H9 (cell line): ENCODE measurements around the gene KCNJ15. TPM values are rescaled to one million over a fixed set of nuclear protein-coding genes. Genes with fewer than 3 reads are reported as not detected.

ENCODE experiments used
- DNase-seq: peaks from one replicate; pipeline ENCODE4 v3.0.0-alpha.2; 2017
- H2AFZ ChIP-seq: one replicate; pipeline ENCODE4 v1.6.1; 2013; ENCODE audit warnings: mild to moderate bottlenecking, low read length, control low read depth, moderate library complexity
- H2AK5ac ChIP-seq: 2 replicates; pipeline ENCODE4 v1.6.1; 2013; ENCODE audit warnings: low read length, control low read depth, mixed read lengths; ENCODE audit not compliant: insufficient read length
- H2BK120ac ChIP-seq: one replicate; pipeline ENCODE4 v1.6.1; 2013; ENCODE audit warnings: low read depth, mild to moderate bottlenecking, low read length, control low read depth, inconsistent platforms; ENCODE audit not compliant: poor library complexity, severe bottlenecking
- H2BK12ac ChIP-seq: 2 replicates; pipeline ENCODE4 v1.6.1; 2013; ENCODE audit warnings: low read length, control low read depth, mixed read lengths, low read depth; ENCODE audit not compliant: insufficient read length
- H2BK15ac ChIP-seq: 2 replicates; pipeline ENCODE4 v1.6.1; 2013; ENCODE audit warnings: low read depth, low read length, control low read depth
- H2BK20ac ChIP-seq: one replicate; pipeline ENCODE4 v1.6.1; 2013; ENCODE audit warnings: low read depth, mild to moderate bottlenecking, low read length, control low read depth, inconsistent platforms; ENCODE audit not compliant: poor library complexity, severe bottlenecking
- H2BK5ac ChIP-seq: 2 replicates; pipeline ENCODE4 v1.6.1; 2013; ENCODE audit warnings: low read length, control low read depth, mixed read lengths; ENCODE audit not compliant: insufficient read length
- H3K14ac ChIP-seq: 2 replicates; pipeline ENCODE4 v1.6.1; 2013; ENCODE audit warnings: low read length, control low read depth; ENCODE audit not compliant: insufficient read depth
- H3K18ac ChIP-seq: 2 replicates; pipeline ENCODE4 v1.6.1; 2013; ENCODE audit warnings: low read depth, mild to moderate bottlenecking, mixed read lengths, low read length, control low read depth; ENCODE audit not compliant: insufficient read length
- H3K23ac ChIP-seq: 2 replicates; pipeline ENCODE4 v1.6.1; 2013; ENCODE audit warnings: low read length, control low read depth, mixed read lengths, low read depth; ENCODE audit not compliant: insufficient read length
- H3K23me2 ChIP-seq: 2 replicates; pipeline ENCODE4 v1.6.1; 2013; ENCODE audit warnings: low read depth, mild to moderate bottlenecking, mixed read lengths, low read length, control low read depth; ENCODE audit not compliant: insufficient read length, poor library complexity, severe bottlenecking
- H3K27ac ChIP-seq: 2 replicates; pipeline ENCODE4 v1.5.1; 2013; ENCODE audit warnings: low read length, control low read depth, mixed read lengths, low read depth; ENCODE audit not compliant: insufficient read length
- H3K27me3 ChIP-seq: 2 replicates; pipeline ENCODE4 v1.6.1; 2013; ENCODE audit warnings: low read length, control low read depth, inconsistent platforms; ENCODE audit not compliant: insufficient read depth
- H3K4ac ChIP-seq: 2 replicates; pipeline ENCODE4 v1.6.1; 2013; ENCODE audit warnings: low read depth, mild to moderate bottlenecking, control low read depth, inconsistent platforms, low read length, moderate library complexity
- H3K4me1 ChIP-seq: 2 replicates; pipeline ENCODE4 v1.6.1; 2013; ENCODE audit warnings: low read length, control low read depth, inconsistent platforms; ENCODE audit not compliant: insufficient read depth
- H3K4me2 ChIP-seq: 2 replicates; pipeline ENCODE4 v1.6.1; 2013; ENCODE audit warnings: low read length, control low read depth, mixed read lengths; ENCODE audit not compliant: insufficient read length, insufficient read depth
- H3K56ac ChIP-seq: 2 replicates; pipeline ENCODE4 v1.6.1; 2013; ENCODE audit warnings: low read depth, mild to moderate bottlenecking, mixed read lengths, low read length, control low read depth; ENCODE audit not compliant: insufficient read length
- H3K79me1 ChIP-seq: 2 replicates; pipeline ENCODE4 v1.6.1; 2013; ENCODE audit warnings: low read depth, mild to moderate bottlenecking, moderate library complexity, low read length, control low read depth, inconsistent platforms; ENCODE audit not compliant: insufficient read depth, poor library complexity, severe bottlenecking
- H3K79me2 ChIP-seq: 2 replicates; pipeline ENCODE4 v1.6.1; 2013; ENCODE audit warnings: low read length, control low read depth, inconsistent platforms; ENCODE audit not compliant: insufficient read depth
- H3K9ac ChIP-seq: 2 replicates; pipeline ENCODE4 v1.6.1; 2013; ENCODE audit warnings: low read length, control low read depth, mixed read lengths; ENCODE audit not compliant: insufficient read length; ENCODE audit errors: extremely low read depth
- H3K9me3 ChIP-seq: one replicate; pipeline ENCODE4 v1.6.1; 2013; ENCODE audit warnings: low read depth, low read length, inconsistent platforms; ENCODE audit not compliant: control insufficient read depth
- H3T11ph ChIP-seq: one replicate; pipeline ENCODE4 v1.6.1; 2013; ENCODE audit warnings: mild to moderate bottlenecking, low read length, control low read depth, inconsistent platforms
- H4K20me1 ChIP-seq: one replicate; pipeline ENCODE4 v1.6.1; 2013; ENCODE audit not compliant: control insufficient read depth, insufficient read length, insufficient read depth
- H4K5ac ChIP-seq: 2 replicates; pipeline ENCODE4 v1.6.1; 2013; ENCODE audit warnings: low read depth, mild to moderate bottlenecking, mixed read lengths, low read length, control low read depth; ENCODE audit not compliant: insufficient read length
- H4K8ac ChIP-seq: replicated peaks from 2 replicates; pipeline ENCODE4 v1.6.1; 2013; ENCODE audit warnings: low read length, control low read depth, mixed read lengths, low read depth; ENCODE audit not compliant: insufficient read length
- H4K91ac ChIP-seq: 2 replicates; pipeline ENCODE4 v1.6.1; 2013; ENCODE audit warnings: low read depth, mild to moderate bottlenecking, moderate library complexity, mixed read lengths, low read length, control low read depth; ENCODE audit not compliant: insufficient read length
- H3K27ac Mint-ChIP-seq, 3 experiments: 2 replicates in 2 of 3; 3 replicates in 1 of 3; pipeline ENCODE4 v1.8.0; 2020 to 2021; ENCODE audit warnings: mixed read lengths in 3 of 3, mild to moderate bottlenecking in 1 of 3, moderate library complexity in 1 of 3
- H3K27me3 Mint-ChIP-seq: 2 replicates; pipeline ENCODE4 v1.8.0; 2021; ENCODE audit warnings: low read depth, mild to moderate bottlenecking, moderate library complexity, mixed read lengths
- H3K36me3 Mint-ChIP-seq, 3 experiments: 2 replicates in 2 of 3; 3 replicates in 1 of 3; pipeline ENCODE4 v1.8.0; 2020 to 2021; ENCODE audit warnings: low read depth in 3 of 3, mixed read lengths in 3 of 3; ENCODE audit not compliant: insufficient read depth in 1 of 3
- H3K4me1 Mint-ChIP-seq, 2 experiments: 2 replicates each; pipeline ENCODE4 v1.8.0; 2020; ENCODE audit warnings: mixed read lengths in 2 of 2
- H3K4me3 Mint-ChIP-seq, 2 experiments: 2 replicates in 1 of 2; 3 replicates in 1 of 2; pipeline ENCODE4 v1.8.0; 2020 to 2021; ENCODE audit warnings: mild to moderate bottlenecking in 2 of 2, mixed read lengths in 2 of 2, moderate library complexity in 1 of 2
- H3K9me3 Mint-ChIP-seq, 2 experiments: 2 replicates in 1 of 2; 3 replicates in 1 of 2; pipeline ENCODE4 v1.8.0; 2020; ENCODE audit warnings: mild to moderate bottlenecking in 2 of 2, mixed read lengths in 2 of 2, moderate library complexity in 1 of 2
- WGBS: extraction: QIAGEN DNeasy Blood & Tissue Kit; methylation state at CpG from one replicate; pipeline ENCODE4 v1.1.7; 2013; ENCODE audit warnings: missing lambda C conversion rate, low lambda C conversion rate, mixed read lengths; ENCODE audit not compliant: insufficient read length; ENCODE audit errors: extremely low coverage; 5-methylcytosine and 5-hydroxymethylcytosine counted together
- total RNA-seq: library from RNA; stranded (reverse); gene quantifications from 2 replicates; pipeline ENCODE4 v1.2.1, GENCODE V29; 2021
- TF ChIP-seq, protein P1 (sequence below): fragments of 200-600 bp; sonication (generic); conservative IDR thresholded peaks from 3 replicates; pipeline ENCODE4 v1.8.0; 2021; ENCODE audit warnings: antibody characterized with exemption, mild to moderate bottlenecking

Gene KCNJ15
- total RNA-seq, 1 experiment from 2014 or later = not detected

DNA sequence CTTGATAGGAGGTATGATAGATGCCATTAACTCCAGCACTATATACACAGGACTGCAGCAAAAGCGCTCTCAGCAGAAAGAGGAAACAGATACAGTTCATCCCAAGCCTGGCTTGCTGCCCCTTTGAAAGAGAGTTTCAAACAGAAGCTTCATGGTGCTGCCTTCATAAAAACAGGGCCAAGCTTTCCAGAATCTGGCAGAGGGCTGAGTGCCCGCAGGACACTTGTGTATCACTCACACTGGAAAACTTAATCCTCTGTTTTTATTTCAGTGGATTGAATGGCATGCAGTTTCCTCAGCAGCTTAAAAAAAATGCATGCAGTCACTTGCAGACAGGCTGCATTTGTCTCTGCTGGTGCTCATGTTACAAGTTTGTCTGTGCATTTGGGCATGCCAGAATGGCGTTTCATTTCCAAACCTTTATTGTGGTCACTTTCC, 40.4 kb downstream of the KCNJ15 start:
- no peaks in the 10 kb centered on the region for H4K20me1 ChIP-seq
- H3K27ac ChIP-seq = no peak overlapping the region
- no peak overlapping the region for H4K91ac ChIP-seq
- WGBS = no CpG with 5 or more reads among the region's 3 CpGs
- no peak for DNase-seq
- TF ChIP-seq, protein P1, sequence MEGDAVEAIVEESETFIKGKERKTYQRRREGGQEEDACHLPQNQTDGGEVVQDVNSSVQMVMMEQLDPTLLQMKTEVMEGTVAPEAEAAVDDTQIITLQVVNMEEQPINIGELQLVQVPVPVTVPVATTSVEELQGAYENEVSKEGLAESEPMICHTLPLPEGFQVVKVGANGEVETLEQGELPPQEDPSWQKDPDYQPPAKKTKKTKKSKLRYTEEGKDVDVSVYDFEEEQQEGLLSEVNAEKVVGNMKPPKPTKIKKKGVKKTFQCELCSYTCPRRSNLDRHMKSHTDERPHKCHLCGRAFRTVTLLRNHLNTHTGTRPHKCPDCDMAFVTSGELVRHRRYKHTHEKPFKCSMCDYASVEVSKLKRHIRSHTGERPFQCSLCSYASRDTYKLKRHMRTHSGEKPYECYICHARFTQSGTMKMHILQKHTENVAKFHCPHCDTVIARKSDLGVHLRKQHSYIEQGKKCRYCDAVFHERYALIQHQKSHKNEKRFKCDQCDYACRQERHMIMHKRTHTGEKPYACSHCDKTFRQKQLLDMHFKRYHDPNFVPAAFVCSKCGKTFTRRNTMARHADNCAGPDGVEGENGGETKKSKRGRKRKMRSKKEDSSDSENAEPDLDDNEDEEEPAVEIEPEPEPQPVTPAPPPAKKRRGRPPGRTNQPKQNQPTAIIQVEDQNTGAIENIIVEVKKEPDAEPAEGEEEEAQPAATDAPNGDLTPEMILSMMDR = no peak
- H4K8ac ChIP-seq = no peak overlapping the region
- no peaks in the 10 kb centered on the region; the same call in none of the 2 replicates for H3K27me3 Mint-ChIP-seq
- no peaks in the 10 kb centered on the region for H3K36me3 Mint-ChIP-seq
- no peak overlapping the region for H3K9ac ChIP-seq
- H3K79me1 ChIP-seq = no peaks in the 10 kb centered on the region
- no peak overlapping the region for H3K27ac Mint-ChIP-seq
- H3K9me3 ChIP-seq = no peaks in the 10 kb centered on the region
- H3K4ac ChIP-seq = no peak overlapping the region
- no peaks in the 10 kb centered on the region for H3K9me3 Mint-ChIP-seq
- H3K27me3 ChIP-seq = no peaks in the 10 kb centered on the region; the same call in 1 of the 2 replicates
- no peak overlapping the region for H2AK5ac ChIP-seq
- H3K79me2 ChIP-seq = no peaks in the 10 kb centered on the region
- H2BK5ac ChIP-seq = no peak overlapping the region
- H3K4me2 ChIP-seq = no peak overlapping the region
- no peak overlapping the region for H3K14ac ChIP-seq
- no peak overlapping the region for H2BK12ac ChIP-seq
- no peak overlapping the region for H2BK20ac ChIP-seq
- H3K18ac ChIP-seq = no peak overlapping the region
- H4K5ac ChIP-seq = no peak overlapping the region
- H2BK15ac ChIP-seq = no peak overlapping the region
- H3K56ac ChIP-seq = no peak overlapping the region
- peaks cover 20 to 24% of the 10 kb centered on the region in 2 experiments for H3K4me1 Mint-ChIP-seq
- no peak overlapping the region for H2AFZ ChIP-seq
- H3K4me3 Mint-ChIP-seq = no peak overlapping the region
- no peaks in the 10 kb centered on the region for H3K23me2 ChIP-seq
- no peak overlapping the region for H3K23ac ChIP-seq
- peaks cover 3% of the 10 kb centered on the region; the same call in 1 of the 2 replicates for H3K4me1 ChIP-seq
- no peak overlapping the region for H3T11ph ChIP-seq
- no peak overlapping the region for H2BK120ac ChIP-seq
